GDM1 (cell line): ENCODE data around the gene DENR.
A peak's percentile ranks its signal among the peaks of the same experiment; 100 is the strongest.
"Not testable (repeated sequence)": the region's sequence is repeated elsewhere in the genome, so short reads cannot be mapped to it uniquely, and the experiment has no call there.

Experiments
- DNase-seq: peaks from one replicate; lab custom pipeline; 2025; lab: John Stamatoyannopoulos, UW

DENR gene

DNA sequence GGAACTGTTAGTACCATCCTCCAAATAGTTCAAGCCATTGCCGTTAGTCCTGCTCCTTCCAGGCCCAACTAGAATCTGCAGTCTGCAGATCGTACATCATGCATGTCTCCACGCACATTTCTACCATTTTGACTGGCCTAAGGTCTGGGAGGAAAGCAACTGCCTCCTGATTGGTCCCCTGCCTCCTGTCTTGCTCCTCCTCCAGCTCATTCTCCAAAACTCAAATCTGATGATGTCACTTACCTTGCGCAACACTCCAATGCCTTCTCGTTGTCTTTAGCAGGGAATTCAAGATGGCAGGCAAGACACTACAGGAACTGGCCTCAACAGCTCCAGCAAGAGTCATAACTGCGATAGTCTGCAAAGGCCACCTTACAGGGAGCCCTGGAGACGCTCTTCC is 12.3 kb upstream of the DENR start:
- no peak for DNase-seq

DNA sequence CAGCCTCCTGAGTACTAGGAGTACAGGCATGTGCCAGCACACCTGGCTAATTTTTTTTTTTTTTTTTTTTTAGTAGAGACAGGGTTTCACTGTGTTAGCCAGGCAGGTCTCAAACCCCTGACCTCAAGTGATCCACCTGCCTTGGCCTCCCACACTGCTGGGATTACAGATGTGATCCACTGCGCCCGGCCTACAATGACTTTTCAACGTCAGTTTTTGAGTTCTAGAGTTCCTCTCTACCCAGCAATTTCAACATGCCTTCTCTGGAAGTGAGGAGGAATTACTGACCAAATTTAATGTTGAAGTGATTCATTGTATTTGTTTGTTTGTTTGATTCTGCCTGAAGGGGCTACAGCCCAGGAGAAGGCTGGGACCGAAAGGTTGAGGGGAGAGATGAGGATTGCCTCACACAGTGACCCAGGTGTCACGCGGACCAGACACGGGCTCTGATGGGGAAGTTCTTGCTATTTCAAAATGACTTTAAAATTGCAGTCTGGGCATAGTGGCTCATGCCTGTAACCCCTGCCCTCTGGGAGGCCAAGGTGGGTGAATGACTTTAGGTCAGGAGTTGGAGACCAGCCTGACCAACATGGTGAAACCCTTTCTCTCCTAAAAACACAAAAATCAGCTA is 8.6 kb upstream of the DENR start:
- no peak for DNase-seq

GRCh38 chr12:122747224-122748135 is 5.1 kb upstream of the DENR start:
- DNase-seq = peak; percentile 18

DNA sequence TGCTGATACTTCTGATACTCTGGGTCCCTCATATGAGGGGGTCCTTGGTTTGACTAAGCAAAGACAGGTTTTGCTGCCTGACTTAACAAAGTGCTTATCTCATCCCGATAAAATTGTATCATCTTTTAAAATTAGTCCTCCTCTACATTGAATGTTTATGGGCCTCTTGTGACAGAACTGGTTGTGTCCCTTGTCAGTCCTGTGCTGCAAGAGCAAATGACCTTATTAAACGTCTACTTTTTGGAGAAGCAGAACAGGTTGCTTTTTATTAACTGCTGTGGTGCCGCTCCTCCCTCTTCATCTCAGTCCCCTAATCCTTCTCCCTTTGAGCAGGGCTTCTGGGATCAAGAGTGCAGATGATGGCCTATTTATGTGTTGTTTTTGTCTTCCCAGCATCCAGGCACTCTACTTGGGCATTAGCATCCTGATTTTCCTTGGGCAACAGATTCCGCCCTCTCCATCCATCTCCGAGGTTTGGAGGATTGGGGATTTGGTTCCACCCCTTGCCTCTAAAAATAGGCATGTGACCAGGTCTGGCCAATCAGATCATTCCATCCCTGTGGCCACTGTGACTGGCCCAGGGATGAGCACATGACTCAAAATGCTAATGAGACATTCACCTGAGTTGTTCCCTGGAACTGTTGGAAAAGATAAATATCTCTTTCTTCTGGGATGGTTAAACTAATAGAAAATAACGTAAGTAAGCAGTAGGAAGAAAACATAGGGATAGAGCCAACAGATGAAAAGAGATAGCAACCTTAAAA is 2.9 kb upstream of the DENR start:
- DNase-seq = no peak

- not testable (repeated sequence) for DNase-seq
These were observed 1.7 kb upstream of the DENR start for GRCh38 chr12:122750781-122751515.

DNA sequence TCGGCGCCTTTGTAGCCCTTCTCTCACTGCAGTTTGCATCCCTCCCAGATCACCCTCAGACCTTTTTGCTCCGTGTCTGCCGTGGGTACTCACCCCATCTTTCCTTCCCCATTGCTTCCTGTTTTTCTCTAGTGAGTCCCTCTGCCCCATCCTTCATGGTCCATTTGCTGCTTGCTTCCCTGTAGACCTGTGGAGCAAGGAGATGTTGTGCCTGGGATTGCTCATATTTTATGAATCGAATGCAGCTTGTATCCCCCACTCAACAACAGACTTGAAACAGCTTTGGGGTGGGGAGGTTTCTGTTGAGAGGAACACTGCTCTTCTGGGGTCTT is 661 bp downstream of the DENR start:
- DNase-seq = no peak

GRCh38 chr12:122754790-122755189 is 2.2 kb downstream of the DENR start:
- DNase-seq = no peak

GRCh38 chr12:122757568-122757967 is 4.9 kb downstream of the DENR start:
- DNase-seq = no peak

DNA sequence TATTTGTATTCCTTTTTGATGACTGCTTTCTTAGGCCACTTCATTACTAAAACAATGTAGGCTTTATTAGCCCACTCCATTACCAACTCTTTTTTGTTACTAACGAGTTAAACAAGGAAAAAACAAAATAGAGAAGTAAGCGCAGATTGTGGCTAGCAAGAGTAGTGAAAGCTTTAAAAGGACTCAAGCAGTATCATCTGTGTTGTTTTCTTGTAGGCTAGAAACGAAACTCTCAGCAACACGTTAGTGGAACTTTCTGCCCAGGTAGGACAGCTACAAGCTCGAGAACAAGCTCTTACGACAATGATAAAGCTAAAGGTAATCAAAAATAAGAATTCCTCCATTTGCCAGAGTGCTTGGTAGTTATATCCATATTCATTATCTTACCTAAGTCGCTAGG is 32.9 kb downstream of the DENR start:
- DNase-seq = no peak

- DNase-seq = no peak
These were observed 35.8 kb downstream of the DENR start for GRCh38 chr12:122788387-122788786.

- DNase-seq = no peak
These were observed 37.0 kb downstream of the DENR start for GRCh38 chr12:122789637-122790036.

DNA sequence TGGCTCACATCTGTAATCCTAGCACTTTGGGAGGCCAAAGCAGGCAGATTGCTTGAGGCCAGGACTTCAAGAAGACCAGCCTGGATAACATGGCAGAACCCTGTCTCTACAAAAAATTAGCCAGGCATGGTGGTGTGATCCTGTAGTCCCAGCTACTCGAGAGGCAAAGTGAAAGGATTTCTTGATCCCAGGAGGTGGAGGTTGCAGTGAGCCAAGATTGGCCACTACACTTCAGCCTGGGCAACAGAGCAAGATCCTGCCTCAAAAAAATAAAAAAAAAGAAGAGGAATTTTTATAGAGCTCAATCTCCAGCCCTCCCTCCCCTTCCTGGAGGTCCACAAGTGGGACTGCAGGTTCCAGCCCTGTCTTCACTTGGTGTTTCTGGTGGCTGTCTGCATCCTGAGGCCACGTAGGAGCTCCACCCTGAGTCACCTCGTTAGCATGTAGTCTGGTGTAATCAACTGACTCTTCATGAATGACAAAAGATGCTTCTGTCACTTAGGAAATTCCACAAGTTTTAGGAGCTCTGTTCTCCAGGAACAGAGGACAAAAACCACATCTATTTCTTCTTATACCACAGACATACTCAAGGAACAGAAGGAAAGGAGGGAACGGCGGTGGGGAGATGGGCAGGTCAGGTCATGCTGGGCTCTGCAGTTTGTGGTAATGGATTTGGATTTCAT is 37.9 kb downstream of the DENR start:
- DNase-seq = no peak

GRCh38 chr12:122793685-122794106 is 41.1 kb downstream of the DENR start:
- peak; percentile 13 for DNase-seq

GRCh38 chr12:122795807-122796206 is 43.2 kb downstream of the DENR start:
- no peak for DNase-seq

DNA sequence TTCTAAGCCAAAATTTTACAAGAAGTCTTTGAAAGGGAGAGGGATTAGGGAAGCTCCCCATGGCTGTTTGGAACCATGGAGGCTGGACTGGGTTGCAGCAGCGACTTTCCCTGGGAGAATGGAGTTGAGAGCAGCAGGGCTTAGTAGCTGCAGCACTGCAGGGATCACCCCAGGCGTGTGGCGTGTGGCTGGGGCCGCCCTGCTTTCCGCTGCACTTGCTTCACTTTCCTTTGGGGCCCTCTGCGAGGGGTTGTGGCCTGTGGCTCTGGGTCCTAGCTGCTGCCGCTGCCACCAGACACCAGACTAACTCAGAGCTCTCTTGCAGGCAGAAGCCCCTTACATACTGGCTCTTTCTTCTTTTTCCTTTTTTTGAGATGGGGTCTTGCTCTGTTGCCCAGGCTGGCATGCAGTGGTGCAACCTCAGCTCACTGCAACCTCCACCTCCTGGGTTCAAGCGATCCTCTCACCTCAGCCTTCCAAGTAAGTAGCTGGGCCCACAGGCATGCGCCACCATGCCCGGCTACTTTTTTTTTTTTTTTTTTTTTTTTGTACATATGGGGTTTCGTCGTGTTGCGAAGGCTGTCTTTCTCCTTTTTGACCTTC is 47.1 kb downstream of the DENR start:
- DNase-seq = no peak

DNA sequence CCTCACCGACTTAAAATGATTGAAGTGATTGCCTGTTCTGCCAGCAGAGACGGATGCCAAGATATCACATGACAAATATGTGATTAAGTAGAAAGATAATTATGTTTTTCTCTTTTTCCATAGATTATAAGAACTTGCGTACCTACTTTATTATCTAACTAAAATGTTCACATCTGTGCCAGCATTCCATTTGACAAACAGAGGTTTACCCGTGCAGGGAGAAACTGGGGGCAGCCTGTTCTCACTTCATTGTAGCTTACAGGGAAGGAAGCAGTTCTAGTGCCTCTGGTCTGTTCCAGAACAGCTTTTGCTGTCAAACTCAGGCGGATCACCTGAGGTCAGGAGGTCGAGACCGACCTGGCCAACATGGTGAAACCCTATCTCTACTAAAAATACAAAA is 51.3 kb downstream of the DENR start:
- no peak for DNase-seq

DNA sequence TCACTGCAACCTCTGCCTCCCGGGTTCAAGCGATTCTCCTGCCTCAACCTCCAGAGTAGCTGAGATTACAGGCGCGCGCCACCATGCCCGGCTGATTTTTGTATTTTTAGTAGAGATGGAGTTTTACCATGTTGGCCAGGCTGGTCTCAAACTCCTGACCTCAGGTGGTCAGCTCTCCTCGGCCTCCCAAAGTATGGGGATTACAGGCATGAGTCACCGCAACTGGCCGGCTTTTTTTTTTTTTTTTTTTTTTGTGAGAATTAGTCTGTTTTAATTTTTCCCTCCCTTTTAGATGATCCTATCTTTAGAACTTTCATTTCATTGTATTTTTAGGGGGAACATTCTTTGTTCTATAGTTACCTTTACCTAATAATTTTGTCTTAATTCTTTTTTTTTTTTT is 52.3 kb downstream of the DENR start:
- DNase-seq = not testable (repeated sequence)

- DNase-seq = no peak
These were observed 55.0 kb downstream of the DENR start for GRCh38 chr12:122807651-122808050.

DNA sequence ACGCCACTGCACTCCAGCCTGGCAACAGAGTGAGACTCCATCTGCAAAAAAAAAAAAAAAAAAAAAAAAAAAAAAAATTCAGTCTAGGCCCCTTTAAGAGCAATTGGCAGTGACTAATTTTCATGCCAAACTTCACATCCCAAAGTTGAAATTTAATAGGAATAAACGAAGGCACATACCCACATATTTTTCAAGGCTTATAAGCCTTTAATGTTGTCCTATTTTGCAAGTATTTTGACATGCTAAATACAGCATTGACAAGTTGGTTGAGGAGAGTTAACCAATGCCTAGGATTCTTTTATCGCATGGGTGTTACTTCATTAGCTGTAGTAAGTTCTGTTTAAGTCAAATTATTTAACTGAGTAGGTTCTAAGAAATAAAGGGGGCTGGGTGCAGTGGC is 59.2 kb downstream of the DENR start:
- no peak for DNase-seq

- DNase-seq = no peak
These were observed 60.7 kb downstream of the DENR start for GRCh38 chr12:122813310-122813713.

DNA sequence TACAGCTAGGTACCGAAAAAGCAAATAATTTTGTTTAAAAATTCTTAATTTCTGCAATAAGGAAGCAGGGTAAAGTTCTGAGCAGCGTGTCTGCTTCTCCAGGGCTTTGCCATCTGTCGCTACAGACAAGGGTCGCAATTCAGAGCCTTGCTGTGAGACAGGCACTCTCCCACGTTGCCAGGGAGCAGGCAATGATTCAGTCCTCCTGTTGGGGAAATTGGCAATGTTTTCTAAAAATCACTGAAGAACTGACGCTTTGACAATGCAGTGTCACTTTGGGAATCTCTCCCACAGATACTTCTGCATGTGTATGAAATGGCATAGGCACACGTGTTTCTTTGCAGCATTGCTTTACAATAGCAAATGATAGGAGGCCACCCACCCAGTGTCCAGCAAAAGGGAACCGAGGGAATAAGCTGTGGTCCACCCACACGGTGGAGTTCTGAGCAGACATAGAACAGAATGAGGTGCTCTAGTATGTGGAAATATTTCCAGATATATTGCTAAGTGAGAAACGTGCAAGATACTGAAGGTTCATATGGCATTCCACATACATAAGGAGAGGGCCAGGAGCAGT is 66.7 kb downstream of the DENR start:
- no peak for DNase-seq
